ENCODE results near the gene EFNB1.

The EFNB1 gene

GRCh38 chrX:68827848-68828624 lies 785 bp upstream of the EFNB1 start:
- 25% methylated on average over 30 of the region's 35 CpGs for WGBS (ENCODE audit: insufficient coverage)
- CTCF ChIA-PET = interaction anchor here (0.5 to 4.4 kb wide), 27 partner anchors 14 to 559 kb away, joined by 3 to 48 read pairs (median 4); no protein-coding TSS in a partner anchor
- Histone ChIP-seq H3K27me3 (replicated peaks in 2 of 5; ENCODE audit: control insufficient read depth in 4 of 5, insufficient read depth in 5 of 5, low read length in 4 of 5) (peaks cover 0 to 38% (median 0%) of the 10 kb centered on the region in 5 experiments), H3K27ac (ENCODE audit: insufficient read depth in 1 of 2, low read depth in 1 of 2, low read length in 2 of 2, poor library complexity in 1 of 2, severe bottlenecking in 2 of 2) (no peak overlapping the region), H3K9me3 (ENCODE audit: control extremely low read depth in 1 of 5, control insufficient read depth in 4 of 5, insufficient read depth in 2 of 5, low read depth in 1 of 5, low read length in 4 of 5) (no peaks in the 10 kb centered on the region), H3K4me1 (ENCODE audit: control extremely low read depth in 1 of 4, control insufficient read depth in 4 of 4, insufficient read depth in 4 of 4, low read length in 3 of 4) (peaks cover 0 to 40% (median 38%) of the 10 kb centered on the region in 4 experiments), H3K4me3 (ENCODE audit: control insufficient read depth in 1 of 7, extremely low read depth in 1 of 7, insufficient read depth in 4 of 7, low read depth in 2 of 7, low read length in 6 of 7) (peak overlapping the region; percentile 20 to 78 (median 68)), H3K36me3 (ENCODE audit: control insufficient read depth in 4 of 4, insufficient read depth in 4 of 4, low read length in 3 of 4) (no peaks in the 10 kb centered on the region)
- peak; percentile 69 to 81 (median 71) for DNase-seq
- POLR2A ChIA-PET = interaction anchor here (0.8 to 1.5 kb wide), 5 partner anchors 15 to 394 kb away, joined by 3 to 6 read pairs (median 4); no protein-coding TSS in a partner anchor

DNA sequence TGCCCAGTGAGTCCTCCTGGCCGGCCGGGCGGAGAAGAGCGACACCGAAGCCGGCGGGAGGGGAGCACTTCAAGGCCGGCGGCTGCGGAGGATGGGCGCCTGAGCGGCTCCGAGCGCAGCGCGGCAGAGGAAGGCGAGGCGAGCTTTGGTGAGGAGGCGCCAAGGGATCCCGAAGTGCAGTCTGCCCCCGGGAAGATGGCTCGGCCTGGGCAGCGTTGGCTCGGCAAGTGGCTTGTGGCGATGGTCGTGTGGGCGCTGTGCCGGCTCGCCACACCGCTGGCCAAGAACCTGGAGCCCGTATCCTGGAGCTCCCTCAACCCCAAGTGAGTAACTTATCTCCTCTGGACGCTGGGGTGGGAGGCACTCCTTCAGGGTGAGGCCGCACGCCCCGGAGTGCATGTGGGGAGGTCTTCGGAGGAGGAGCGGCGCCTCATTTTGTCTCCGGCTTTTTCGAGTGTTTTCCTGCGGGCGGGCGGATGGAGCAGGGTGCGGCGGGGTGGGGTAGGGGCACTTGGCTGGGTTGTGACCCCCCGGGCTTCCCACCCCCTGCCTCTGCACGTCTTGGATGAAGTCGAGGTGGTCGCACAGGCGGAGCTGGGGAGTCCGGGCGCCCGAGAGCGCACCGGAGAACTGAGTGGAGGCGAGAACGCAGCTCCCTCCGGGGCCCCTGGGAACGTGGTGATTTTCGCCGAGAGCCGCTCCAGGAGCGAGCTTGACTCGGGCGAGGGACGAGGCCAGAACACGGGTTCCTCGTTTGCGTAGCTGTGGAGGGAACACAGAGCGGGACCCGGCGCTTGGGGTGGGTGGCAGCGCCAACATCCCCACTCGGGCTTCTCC lies 979 bp downstream of the EFNB1 start:
- Histone ChIP-seq H3K4me3 (ENCODE audit: control insufficient read depth in 1 of 7, extremely low read depth in 1 of 7, insufficient read depth in 4 of 7, low read depth in 2 of 7, low read length in 6 of 7) (peak overlapping the region; percentile 59 to 78 (median 68)), H3K27me3 (replicated peaks in 2 of 5; ENCODE audit: control insufficient read depth in 4 of 5, insufficient read depth in 5 of 5, low read length in 4 of 5) (peaks cover 0 to 28% (median 0%) of the 10 kb centered on the region in 5 experiments), H3K9me3 (ENCODE audit: control extremely low read depth in 1 of 5, control insufficient read depth in 4 of 5, insufficient read depth in 2 of 5, low read depth in 1 of 5, low read length in 4 of 5) (no peaks in the 10 kb centered on the region), H3K4me1 (ENCODE audit: control extremely low read depth in 1 of 4, control insufficient read depth in 4 of 4, insufficient read depth in 4 of 4, low read length in 3 of 4) (peaks cover 0 to 54% (median 48%) of the 10 kb centered on the region in 4 experiments), H3K36me3 (ENCODE audit: control insufficient read depth in 4 of 4, insufficient read depth in 4 of 4, low read length in 3 of 4) (no peaks in the 10 kb centered on the region), H3K27ac (ENCODE audit: insufficient read depth in 1 of 2, low read depth in 1 of 2, low read length in 2 of 2, poor library complexity in 1 of 2, severe bottlenecking in 2 of 2) (no peak overlapping the region)
- ChIA-PET CTCF (interaction anchor here (1.0 to 4.4 kb wide), 7 partner anchors 64 to 393 kb away, joined by 3 to 48 read pairs (median 5); no protein-coding TSS in a partner anchor), POLR2A (interaction anchor here (0.9 to 1.4 kb wide), 2 partner anchors 91 to 392 kb away, joined by 3 read pairs; no protein-coding TSS in a partner anchor)
- peak in 1 of 3 donors; percentile 31 for DNase-seq
- 38% methylated on average over 61 of the region's 74 CpGs for WGBS (ENCODE audit: insufficient coverage)

DNA sequence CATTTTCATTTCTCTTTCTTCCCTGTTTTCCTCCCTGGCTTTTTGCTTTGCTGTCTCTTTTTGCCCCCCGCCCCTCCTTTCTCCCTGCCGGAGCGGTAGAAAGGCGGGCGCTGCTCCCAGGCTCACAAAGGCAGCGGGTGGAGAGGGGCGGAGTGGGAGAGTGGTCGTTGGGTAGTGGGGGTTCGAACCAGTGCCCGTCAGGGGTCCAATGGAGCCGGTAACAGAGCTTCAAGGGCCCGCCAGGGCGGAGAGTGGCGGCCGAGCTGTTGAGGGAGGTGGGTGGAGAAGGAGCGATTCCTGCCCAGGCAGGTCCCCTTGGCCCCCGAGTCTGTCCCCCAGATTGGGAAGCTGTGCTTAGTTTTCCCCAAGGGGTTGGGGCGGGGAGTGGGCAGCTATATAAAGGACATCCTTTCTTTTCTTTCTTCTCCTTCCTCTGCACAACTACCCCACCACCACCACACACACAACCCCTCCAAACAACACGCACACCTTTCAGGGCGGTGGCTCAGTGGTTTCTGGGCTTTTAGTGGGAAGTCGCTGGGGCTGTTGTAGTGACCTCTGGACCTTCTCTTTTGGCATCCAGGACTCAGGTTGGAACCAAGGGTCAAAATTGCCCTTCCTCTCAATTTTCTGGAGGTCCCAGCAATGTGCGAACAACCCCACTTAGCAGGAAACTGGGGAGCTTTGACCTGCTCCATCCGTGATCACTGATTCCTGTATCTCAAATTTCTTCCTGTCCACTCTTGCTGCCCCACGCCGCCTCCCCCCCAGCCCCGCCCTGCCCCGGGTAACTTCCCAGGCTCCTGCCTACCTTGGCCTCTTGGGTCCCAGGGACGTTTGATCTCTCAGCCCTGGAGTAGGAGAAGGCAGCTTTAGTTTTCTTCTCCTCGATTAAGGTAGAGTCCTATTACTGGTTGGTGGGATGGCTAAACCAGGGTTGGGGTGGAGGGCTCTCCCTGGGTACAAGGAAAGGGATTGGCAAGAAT lies 1.9 kb downstream of the EFNB1 start:
- Histone ChIP-seq H3K27ac (ENCODE audit: insufficient read depth in 1 of 2, low read depth in 1 of 2, low read length in 2 of 2, poor library complexity in 1 of 2, severe bottlenecking in 2 of 2) (no peak overlapping the region), H3K9me3 (ENCODE audit: control extremely low read depth in 1 of 5, control insufficient read depth in 4 of 5, insufficient read depth in 2 of 5, low read depth in 1 of 5, low read length in 4 of 5) (no peaks in the 10 kb centered on the region), H3K4me3 (ENCODE audit: control insufficient read depth in 1 of 7, extremely low read depth in 1 of 7, insufficient read depth in 4 of 7, low read depth in 2 of 7, low read length in 6 of 7) (peak overlapping the region in 6 of 7 experiments; percentile 59 to 78 (median 70)), H3K36me3 (ENCODE audit: control insufficient read depth in 4 of 4, insufficient read depth in 4 of 4, low read length in 3 of 4) (no peaks in the 10 kb centered on the region), H3K4me1 (ENCODE audit: control extremely low read depth in 1 of 4, control insufficient read depth in 4 of 4, insufficient read depth in 4 of 4, low read length in 3 of 4) (peaks cover 0 to 56% (median 48%) of the 10 kb centered on the region in 4 experiments), H3K27me3 (replicated peaks in 2 of 5; ENCODE audit: control insufficient read depth in 4 of 5, insufficient read depth in 5 of 5, low read length in 4 of 5) (peaks cover 0 to 28% (median 0%) of the 10 kb centered on the region in 5 experiments)
- 36% methylated on average over 18 of the region's 29 CpGs for WGBS (ENCODE audit: insufficient coverage)
- no peak for DNase-seq
- POLR2A ChIA-PET = no interaction called here
- CTCF ChIA-PET = interaction anchor here (1.1 to 2.3 kb wide), 2 partner anchors 63 to 230 kb away, joined by 3 to 10 read pairs; no protein-coding TSS in a partner anchor

DNA sequence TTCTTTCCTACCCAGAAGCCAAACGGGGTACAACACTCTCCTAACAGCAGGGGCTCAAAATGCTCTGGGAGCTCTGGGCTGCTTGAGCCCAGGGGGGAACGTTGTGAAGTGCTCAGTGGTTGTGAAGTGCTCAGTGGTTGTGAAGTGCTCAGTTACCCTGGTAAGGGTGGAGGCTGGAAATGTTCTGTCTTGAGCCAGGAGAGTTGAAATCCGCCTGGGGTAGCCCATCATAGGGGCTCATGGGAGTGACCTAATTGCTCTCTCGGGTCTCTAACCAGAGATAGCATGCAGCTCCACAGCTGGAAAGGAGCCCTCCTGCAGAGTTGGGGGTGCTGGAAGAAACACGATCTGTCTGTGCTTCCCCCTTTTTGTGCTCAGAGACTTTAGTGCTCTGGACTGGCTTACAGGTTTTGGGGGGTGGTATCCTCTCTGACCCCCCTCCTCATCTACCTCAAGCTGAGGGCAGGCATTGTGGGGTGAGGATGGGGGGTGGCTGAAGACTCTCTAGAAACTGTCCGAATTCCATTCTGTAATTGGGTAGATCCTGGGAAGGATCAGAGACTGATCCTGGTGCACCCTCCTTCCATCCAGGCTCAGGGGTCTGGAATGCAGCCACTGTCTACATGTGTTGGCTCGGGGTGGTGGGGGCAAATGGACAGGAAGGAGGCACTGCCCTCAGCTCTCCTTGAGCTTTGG lies 2.7 kb downstream of the EFNB1 start:
- ChIA-PET POLR2A (no interaction called here), CTCF (interaction anchor here (1.2 kb wide), 1 partner anchor 232 kb away, joined by 3 read pairs; no protein-coding TSS in a partner anchor)
- WGBS (ENCODE audit: insufficient coverage) = 31% methylated on average over 6 of the region's 7 CpGs
- Histone ChIP-seq H3K27ac (ENCODE audit: insufficient read depth in 1 of 2, low read depth in 1 of 2, low read length in 2 of 2, poor library complexity in 1 of 2, severe bottlenecking in 2 of 2) (no peak overlapping the region), H3K36me3 (ENCODE audit: control insufficient read depth in 4 of 4, insufficient read depth in 4 of 4, low read length in 3 of 4) (no peaks in the 10 kb centered on the region), H3K4me1 (ENCODE audit: control extremely low read depth in 1 of 4, control insufficient read depth in 4 of 4, insufficient read depth in 4 of 4, low read length in 3 of 4) (peaks cover 0 to 56% (median 48%) of the 10 kb centered on the region in 4 experiments), H3K9me3 (ENCODE audit: control extremely low read depth in 1 of 5, control insufficient read depth in 4 of 5, insufficient read depth in 2 of 5, low read depth in 1 of 5, low read length in 4 of 5) (no peaks in the 10 kb centered on the region), H3K4me3 (ENCODE audit: control insufficient read depth in 1 of 7, extremely low read depth in 1 of 7, insufficient read depth in 4 of 7, low read depth in 2 of 7, low read length in 6 of 7) (peak overlapping the region in 4 of 7 experiments; percentile 19 to 78 (median 31)), H3K27me3 (replicated peaks in 2 of 5; ENCODE audit: control insufficient read depth in 4 of 5, insufficient read depth in 5 of 5, low read length in 4 of 5) (peaks cover 0 to 20% (median 0%) of the 10 kb centered on the region in 5 experiments)
- DNase-seq = no peak

DNA sequence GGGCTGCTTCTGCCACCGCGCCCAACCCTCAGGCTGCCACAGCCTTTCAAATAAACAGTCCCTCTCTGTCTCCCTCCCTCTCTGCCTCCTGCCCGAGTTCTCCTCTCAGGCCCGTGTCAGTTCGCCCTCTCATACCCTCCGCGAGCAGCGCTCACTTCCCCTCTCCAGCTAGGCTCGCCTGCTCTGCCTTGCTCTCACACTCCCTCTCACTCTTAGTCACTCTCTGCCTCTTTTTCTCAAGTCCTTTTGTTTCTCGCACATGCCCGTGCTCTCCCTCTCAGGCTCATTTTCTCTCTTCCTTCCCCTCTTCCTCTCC lies 3.2 kb downstream of the EFNB1 start:
- no peak overlapping the region for H3K27ac ChIP-seq (ENCODE audit: insufficient read depth in 1 of 2, low read depth in 1 of 2, low read length in 2 of 2, poor library complexity in 1 of 2, severe bottlenecking in 2 of 2)
- POLR2A ChIA-PET = interaction anchor here (1.0 kb wide), 1 partner anchor 90 kb away, joined by 3 read pairs; no protein-coding TSS in a partner anchor
- H3K4me3 ChIP-seq (ENCODE audit: control insufficient read depth in 1 of 7, extremely low read depth in 1 of 7, insufficient read depth in 4 of 7, low read depth in 2 of 7, low read length in 6 of 7) = peak overlapping the region in 2 of 7 experiments; percentile 28 to 78
- H3K36me3 ChIP-seq (ENCODE audit: control insufficient read depth in 4 of 4, insufficient read depth in 4 of 4, low read length in 3 of 4) = peaks cover 0 to 2% (median 0%) of the 10 kb centered on the region in 4 experiments
- H3K27me3 ChIP-seq (replicated peaks in 2 of 5; ENCODE audit: control insufficient read depth in 4 of 5, insufficient read depth in 5 of 5, low read length in 4 of 5) = peaks cover 0 to 19% (median 0%) of the 10 kb centered on the region in 5 experiments
- DNase-seq = peak; percentile 44 to 78 (median 74)
- H3K9me3 ChIP-seq (ENCODE audit: control extremely low read depth in 1 of 5, control insufficient read depth in 4 of 5, insufficient read depth in 2 of 5, low read depth in 1 of 5, low read length in 4 of 5) = no peaks in the 10 kb centered on the region
- 12% methylated on average over 11 of the region's 11 CpGs for WGBS (ENCODE audit: insufficient coverage)
- H3K4me1 ChIP-seq (ENCODE audit: control extremely low read depth in 1 of 4, control insufficient read depth in 4 of 4, insufficient read depth in 4 of 4, low read length in 3 of 4) = peaks cover 0 to 56% (median 48%) of the 10 kb centered on the region in 4 experiments
- CTCF ChIA-PET = interaction anchor here (1.2 kb wide), 1 partner anchor 231 kb away, joined by 3 read pairs; no protein-coding TSS in a partner anchor

All from common myeloid progenitor, CD34-positive (primary cell).